Sigmoid colon (tissue), 4 donors: ENCODE results near the gene KIF5A.

Source experiments
- CTCF ChIP-seq, 4 experiments: fragments of 450-650 bp in 3 of 4; fragments of 200-600 bp in 1 of 4; IDR thresholded peaks; one replicate each; pipeline ENCODE4 v1.5.1; 2016 to 2019; ENCODE audit warnings: antibody characterized with exemption in 4 of 4, mild to moderate bottlenecking in 3 of 4, moderate library complexity in 2 of 4
- EP300 ChIP-seq, 4 donors: sonication (generic); formaldehyde crosslinking; IDR thresholded peaks; one replicate each; pipeline ENCODE4 v1.6.1; 2017; ENCODE audit warnings: antibody characterized with exemption in 4 of 4
- POLR2A ChIP-seq, 2 donors: fragments of 450-650 bp; IDR thresholded peaks; one replicate each; pipeline ENCODE4 v1.6.1; 2016; ENCODE audit warnings: antibody characterized with exemption in 2 of 2, mild to moderate bottlenecking in 2 of 2, moderate library complexity in 2 of 2
- POLR2AphosphoS5 ChIP-seq, 4 donors: sonication (generic); formaldehyde crosslinking; IDR thresholded peaks; one replicate each; pipeline ENCODE4 v1.6.1; 2017; ENCODE audit warnings: antibody characterized with exemption in 4 of 4

DNA sequence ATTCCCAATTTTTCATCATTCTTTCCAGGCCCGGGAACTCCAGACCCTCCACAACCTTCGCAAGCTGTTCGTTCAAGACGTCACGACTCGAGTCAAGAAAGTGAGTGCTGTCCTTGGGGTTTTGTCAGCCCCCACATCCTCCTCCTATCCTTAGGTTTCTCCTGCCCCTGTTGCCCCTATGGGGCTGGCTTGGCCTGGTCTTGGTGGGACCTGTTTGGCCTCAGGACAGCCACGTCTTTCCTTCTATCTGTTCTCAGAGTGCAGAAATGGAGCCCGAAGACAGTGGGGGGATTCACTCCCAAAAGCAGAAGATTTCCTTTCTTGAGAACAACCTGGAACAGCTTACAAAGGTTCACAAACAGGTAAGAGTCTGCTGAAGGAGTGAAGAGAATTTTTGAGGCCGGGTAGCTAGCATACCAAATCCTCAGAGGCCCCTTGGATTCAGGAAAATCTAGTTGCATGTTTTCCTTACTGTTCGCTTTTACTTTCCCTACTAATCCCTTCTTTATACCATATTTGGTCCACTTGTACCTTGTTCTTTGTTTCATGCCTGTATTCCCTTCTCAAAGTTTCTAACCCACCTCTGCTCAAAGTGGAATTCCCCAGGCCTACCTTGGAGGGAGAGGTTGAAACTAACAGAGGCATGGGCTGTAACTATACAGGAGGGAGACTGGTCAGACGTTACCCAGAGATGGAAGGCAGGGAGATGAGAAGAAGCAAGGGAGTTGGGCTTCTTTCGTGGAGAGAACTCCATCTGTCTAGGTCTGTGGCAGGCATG is 28.3 kb downstream of the KIF5A start:
- TF ChIP-seq CTCF (IDR thresholded peaks at IDR 0.05) (no peak), EP300 (IDR thresholded peaks at IDR 0.05) (no peak), POLR2AphosphoS5 (IDR thresholded peaks at IDR 0.05) (no peak), POLR2A (IDR thresholded peaks at IDR 0.05) (no peak)
